Stimulated activated CD8-positive, alpha-beta memory T cell treated with anti-CD3 and anti-CD28 coated beads, Interleukin-15, amount 100 ng/mL, for 48 hours (primary cell): Measurements from ENCODE around the gene ZNF276.

Source experiments
- DNase-seq, 2 donors: peaks; one replicate each; pipeline ENCODE4 v3.0.0-alpha.2; 2020; ENCODE audit warnings: low read depth in 2 of 2

ZNF276 gene

DNA sequence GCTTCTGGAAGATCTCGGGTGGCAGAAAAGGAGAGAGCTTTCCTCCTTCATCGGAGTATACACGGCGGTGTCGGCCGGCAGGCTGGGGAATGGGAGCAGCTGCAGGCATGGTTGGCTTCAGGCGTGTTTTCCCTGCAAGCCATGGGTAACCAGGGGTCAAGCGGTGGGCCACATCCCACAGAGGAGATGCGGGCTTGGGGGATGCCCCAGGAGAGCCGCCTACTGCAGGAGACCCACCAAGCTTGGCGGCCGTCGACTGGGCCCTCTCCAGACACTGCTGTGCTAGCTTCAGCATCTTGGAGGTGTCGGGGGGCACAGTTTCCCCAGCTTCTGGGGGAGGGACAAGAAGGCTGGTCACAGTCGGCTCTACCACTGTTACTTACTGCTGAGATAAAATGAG, 4.8 kb upstream of the ZNF276 start:
- no peak for DNase-seq

DNA sequence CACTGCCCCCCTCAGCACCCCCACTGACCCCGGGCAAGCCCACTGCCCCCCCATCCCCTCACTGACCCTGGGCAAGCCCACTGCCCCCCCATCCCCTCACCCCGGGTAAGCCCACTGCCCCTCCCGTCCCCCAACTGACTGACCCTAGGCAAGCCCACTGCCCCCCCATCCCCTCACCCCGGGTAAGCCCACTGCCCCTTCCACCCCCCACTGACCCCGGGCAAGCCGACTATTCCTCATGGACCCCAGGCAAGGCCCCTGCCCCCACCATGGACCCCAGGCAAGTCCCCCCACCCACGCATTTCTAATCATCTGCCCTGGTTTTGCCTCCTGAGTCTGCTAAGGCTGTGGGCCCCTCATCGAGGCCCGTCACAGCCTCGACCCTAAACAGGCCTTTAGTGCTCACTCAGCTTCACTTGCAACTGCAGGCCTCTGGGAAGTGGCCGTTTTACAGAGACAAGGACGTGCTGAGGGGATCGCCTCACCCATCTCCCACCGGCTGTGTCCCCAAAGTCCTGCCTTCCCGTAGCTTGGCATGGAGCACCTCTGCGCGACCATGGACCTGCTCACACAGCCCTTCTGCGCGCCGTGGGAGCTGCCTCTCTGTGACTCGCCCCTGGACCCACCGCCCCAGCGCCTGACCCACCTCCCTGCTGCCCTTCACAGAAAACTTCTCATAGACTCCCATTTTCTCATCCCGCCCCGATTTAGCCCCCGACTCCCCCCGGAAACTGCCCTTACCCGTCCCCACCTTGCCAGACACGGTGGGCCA, 4.2 kb upstream of the ZNF276 start:
- DNase-seq, result no peak

DNA sequence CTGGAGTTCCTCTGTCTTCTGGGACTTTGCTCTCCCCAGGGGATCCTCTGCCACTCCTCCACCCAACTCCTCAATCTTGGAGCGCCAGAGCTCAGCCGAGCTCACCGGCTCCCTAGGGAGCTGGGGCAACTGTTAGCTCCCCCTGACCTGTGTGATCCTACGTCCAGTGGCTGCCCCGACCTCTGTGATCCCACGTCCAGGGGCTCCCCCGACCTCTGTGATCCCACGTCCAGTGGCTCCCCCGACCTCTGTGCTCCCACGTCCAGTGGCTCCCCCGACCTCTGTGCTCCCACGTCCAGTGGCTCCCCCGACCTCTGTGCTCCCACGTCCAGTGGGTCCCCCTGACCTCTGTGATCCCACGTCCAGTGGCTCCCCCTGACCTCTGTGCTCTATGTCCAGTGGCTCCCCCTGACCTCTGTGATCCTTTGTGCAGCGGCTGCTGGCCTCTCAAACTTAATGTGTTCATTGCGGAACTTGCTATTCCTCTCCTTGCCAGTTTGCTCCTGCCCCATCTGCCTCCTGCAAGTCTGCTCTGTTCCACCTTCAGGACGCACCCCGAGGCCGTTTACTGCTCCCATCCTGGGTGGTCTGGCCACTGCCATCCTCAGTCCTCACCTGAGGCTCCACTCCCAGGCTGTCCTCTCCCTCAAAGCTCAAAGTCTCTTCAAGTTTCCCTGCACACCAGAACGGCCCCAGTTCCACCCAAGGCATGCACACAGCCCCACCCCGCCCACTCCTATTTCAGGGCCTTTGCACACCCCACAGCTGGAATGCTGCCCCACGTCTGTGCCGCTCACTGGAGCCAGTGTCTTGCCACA, 3.4 kb upstream of the ZNF276 start:
- no peak for DNase-seq

DNA sequence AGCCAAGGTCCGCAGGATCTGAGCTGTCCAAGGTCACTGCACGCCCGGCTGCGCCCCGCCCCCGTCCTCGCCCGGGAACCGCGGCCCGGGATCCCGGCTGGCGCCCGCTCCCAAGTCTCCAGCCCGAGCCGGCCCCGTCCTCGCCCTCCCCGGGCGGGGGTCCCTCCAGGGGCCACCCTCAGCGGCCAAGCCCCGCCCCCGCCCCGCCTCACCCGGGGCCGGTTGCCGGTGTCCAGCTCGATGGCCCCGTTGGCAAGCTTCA, 855 bp upstream of the ZNF276 start:
- DNase-seq, result no peak

DNA sequence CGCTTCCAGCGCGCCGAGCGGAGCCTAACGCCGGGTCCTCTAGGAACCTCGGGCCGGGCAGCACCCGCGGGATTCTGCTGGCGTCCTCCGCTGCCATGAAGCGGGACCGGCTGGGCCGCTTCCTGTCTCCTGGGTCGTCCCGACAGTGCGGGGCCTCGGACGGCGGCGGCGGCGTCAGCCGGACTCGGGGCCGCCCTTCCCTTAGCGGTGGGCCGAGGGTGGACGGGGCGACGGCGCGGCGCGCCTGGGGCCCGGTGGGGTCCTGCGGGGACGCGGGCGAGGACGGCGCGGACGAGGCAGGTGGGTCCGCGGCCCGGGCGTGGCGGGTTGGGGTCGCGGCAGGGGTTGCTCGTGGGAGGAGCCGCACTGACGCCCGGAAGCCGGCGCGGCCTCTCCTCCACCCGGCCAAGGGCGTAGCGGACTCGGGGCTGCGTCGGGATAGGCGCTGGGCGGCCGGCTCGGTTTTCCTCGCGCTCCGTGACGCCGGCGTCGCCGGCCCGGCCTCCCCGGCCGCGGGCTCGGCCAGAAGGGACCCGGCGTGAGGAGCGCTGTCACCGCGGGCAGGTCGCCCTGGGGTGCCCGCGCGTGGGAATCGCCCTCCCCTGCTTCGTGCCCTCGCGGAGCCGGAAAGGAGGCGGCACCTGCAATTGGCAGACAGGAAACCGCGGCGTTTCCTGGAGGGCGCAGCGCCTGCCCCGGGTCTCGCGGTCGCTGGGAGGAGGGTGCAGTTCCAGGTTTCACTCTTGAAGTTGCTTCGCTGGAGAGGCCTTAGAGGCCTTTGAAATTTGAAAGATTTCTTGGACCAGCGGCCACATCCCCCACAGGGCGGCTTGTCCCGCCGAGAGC, 432 bp downstream of the ZNF276 start:
- peak; percentile 72 to 73 for DNase-seq

DNA sequence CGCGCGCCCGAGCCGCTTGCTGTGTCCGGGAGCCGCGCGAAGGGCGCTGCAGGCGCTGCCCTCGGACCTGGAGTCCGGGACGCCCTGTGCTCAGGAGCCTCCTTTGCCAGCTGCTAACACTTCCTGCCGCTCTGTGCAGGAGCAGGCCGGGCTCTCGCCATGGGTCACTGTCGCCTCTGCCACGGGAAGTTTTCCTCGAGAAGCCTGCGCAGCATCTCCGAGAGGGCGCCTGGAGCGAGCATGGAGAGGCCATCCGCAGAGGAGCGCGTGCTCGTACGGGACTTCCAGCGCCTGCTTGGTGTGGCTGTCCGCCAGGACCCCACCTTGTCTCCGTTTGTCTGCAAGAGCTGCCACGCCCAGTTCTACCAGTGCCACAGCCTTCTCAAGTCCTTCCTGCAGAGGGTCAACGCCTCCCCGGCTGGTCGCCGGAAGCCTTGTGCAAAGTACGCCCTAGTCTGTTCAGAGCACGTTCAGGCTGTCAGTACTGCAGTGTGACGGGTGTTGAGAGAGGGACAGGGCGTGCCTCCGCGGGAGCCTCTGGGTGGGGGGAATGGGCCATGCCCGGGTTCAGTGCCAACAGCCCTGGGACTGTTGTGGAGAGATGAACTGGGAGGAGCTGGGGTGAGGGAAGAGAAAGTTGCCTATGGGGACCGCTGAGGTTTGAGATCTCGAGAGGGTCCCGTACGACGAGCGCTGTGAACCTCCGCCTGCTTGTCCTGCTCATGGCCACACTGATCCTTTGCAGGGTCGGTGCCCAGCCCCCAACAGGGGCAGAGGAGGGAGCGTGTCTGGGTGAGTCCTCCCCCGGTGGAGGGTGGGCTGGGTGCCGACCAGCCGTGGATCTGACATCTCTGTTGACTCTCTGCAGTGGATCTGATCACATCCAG, 1.3 kb downstream of the ZNF276 start:
- DNase-seq, result peak; percentile 58

DNA sequence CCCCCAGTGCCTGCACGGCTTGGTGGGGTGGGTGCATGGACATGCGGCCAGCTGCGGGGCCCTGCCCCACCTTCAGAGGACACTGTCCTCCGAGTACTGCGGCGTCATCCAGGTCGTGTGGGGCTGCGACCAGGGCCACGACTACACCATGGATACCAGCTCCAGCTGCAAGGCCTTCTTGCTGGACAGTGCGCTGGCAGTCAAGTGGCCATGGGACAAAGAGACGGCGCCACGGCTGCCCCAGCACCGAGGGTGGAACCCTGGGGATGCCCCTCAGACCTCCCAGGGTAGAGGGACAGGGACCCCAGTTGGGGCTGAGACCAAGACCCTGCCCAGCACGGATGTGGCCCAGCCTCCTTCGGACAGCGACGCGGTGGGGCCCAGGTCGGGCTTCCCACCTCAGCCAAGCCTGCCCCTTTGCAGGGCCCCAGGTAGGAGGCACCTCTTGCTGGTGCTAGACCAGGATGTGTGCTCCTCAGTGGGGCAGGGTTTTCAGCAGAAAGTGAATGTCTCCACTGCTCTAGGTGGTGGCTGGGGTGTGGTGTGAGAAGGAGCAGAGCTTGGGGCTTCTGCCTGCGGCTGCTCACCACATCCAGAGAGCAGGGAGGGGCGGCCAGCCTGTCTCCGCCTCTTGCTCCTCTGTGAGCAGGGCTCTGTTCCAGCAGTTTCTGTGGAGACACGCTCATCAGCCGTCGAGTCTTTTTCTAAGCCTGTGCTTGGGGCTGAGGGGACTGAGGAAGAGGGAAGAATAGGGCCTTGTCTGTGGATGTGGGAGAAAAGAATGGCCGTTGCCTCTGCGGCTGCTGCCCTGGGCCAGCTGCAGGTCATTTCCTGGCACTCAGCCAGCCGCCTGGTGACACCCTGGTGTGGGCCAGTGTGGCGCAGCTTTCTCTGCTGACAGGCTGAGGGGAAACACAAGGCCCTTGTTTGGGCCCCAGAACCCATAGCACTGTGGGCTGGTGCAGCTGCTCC, 2.2 kb downstream of the ZNF276 start:
- DNase-seq, result peak; percentile 73 to 77

DNA sequence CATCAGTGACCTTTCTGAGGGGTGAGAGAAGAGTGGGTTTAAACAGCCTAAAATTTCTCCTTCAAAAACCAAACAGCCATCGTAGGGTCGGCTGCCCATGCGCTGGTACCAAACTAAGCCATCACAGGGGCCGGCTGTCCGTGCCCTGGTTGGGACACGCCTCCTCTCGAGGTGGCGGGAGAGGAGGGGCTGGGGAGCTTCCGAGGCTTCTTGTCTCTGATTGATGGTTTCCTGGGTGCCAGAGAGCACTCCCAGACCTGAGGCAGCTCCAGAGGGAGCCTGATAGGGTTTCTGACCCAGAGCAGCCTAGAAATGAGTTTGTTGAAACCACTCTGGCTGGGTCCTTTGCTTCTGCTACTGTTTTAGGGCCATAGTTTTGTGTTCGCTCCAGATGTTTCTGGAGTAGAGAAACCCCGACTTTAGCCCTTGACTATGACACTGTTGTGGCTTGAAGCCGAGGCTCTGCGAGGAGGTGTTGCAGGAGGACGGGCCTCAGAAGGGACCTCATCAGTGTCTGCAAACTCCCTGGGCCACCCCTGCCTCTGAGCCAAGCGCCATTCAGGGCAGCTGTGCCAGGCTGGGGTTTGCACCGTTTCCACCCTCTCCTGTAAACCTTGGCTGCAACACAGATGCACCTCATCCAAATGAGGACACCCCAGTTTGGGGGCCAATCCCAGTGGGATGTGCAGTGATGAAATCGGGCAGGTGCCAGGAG, 6.2 kb downstream of the ZNF276 start:
- DNase-seq, result no peak

DNA sequence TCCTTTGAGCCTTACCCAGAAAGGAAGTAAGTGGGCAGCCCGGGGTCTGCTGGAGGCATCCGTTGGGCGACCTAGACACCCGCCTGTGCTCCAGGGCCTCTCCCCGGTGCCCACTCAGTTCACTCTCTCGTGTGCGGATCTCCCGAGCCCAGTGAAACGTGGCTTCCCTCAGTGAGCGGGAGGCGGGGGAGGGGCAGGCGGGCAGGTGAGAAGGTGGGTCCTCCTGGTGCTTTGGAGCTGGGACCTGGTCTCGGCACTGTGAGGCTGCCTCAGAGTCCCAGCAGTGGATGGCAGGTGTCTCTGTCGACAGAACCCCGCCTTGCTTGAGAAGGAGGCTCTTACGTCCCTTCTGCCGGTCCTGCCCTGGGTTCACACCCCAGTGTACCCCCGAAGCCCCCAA, 8.0 kb downstream of the ZNF276 start:
- no peak for DNase-seq

DNA sequence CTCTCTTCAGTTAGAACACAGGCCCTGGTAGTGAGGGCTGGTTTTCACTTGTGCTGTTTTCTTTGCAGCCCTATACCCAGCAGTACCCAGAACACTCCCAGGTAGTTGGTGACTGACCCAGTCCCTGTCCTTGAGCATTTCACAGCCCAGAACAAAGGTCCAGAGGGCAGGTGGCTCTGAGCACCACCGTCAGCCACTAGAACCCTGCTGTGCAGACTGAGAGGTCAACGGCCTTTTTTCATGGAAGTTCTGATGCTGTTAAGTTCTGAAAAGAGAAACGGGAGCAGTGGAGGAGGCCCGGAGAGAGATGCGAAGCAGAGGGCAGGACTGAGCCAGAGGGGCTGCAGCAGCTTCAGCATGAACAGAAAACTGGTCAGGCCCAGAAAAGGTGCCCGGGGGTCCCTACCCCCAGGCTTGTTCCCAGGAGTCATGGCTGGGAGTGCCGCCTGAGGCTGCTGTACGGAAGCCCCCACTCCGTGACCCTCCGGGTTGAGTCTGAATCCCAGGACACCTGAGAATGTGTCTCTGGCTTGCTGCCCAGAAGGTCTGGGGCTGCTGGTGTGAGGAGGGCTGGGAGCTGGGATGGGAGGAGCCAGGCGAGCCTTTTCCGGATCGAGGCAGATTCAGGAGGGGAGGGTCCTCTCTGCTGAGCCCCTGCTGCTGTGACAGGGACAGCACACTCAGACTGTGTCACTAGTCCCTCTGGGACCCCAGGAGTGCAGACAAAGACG, 8.7 kb downstream of the ZNF276 start:
- DNase-seq, result no peak

DNA sequence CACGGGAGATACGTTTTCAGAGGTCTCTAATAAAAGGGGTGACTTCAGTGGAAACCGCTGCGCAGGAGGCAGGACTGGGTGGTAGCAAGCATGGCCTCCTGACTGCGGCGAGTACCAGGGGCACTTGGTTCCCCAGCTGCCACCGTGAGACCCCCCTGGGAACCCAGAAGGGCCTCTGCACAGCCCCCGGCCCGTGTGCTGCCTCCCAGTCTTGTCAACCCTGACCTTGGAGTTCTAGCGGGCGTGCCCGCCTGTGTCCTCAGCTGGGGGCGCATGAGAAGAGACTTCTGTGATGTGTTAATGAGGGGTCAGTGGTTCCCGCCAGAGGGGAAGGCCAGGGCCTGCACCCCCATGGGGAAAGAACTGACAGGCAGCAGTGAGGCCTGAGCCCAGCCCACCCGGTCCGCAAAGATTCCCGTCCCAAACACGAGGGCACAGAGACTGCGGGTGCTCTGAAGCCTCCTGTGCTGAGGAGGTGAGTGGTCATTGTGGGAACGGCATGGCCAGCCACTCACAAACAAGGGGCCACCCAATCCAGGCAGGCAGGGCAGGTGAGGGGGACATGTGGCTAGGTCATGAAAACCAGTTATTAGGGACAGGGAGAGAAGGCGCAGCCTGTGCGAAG, 9.4 kb downstream of the ZNF276 start:
- no peak for DNase-seq

DNA sequence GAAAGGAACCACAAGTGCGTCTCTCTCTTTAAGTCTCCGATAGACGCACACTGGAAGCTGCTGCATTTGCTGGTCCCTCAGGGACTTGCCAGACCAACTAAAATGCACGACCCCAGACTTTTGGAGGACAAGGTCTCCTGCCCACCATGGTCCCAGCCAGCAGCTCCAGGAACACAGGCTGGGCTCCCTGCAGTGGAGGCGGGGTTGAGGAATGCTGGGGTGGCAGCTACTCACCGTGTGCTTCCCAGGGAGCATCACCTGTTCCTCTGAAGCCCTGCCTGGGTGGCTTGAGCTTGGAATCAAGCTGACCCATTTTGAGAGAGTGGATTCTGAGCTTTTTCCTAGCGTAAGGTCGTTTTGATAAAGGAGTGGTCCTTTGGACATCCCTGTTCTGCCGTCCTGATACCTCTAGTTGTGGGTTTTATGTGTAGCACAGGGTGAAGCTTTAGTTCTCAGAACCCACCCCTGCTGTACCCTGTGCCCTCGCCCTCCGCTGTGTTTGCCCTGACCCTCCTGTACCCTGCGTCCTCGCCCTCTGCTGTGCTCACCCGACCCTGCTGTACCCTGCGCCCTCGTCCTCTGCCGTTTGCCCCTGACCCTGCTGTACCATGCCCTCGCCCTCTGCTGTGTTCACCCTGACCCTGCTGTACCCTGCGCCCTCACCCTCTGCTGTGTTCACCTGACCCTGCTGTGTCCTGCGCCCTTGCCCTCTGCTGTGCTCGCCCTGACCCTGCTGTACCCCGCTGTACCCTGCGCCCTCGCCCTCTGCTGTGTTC, 11.0 kb downstream of the ZNF276 start:
- no peak for DNase-seq

DNA sequence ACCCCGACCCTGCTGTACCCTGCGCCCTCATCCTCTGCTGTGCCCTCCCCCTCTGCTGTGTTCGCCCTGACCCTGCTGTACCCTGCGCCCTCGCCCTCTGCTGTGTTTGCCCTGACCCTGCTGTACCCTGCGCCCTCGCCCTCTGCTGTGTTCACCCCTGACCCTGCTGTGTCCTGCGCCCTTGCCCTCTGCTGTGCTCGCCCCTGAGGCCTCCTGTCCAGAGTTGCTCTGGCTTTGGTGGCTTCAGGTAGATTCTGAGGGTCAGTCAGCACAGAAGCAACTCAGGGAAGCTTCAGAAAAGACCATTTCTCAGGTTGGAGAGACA, 11.5 kb downstream of the ZNF276 start:
- no peak for DNase-seq

DNA sequence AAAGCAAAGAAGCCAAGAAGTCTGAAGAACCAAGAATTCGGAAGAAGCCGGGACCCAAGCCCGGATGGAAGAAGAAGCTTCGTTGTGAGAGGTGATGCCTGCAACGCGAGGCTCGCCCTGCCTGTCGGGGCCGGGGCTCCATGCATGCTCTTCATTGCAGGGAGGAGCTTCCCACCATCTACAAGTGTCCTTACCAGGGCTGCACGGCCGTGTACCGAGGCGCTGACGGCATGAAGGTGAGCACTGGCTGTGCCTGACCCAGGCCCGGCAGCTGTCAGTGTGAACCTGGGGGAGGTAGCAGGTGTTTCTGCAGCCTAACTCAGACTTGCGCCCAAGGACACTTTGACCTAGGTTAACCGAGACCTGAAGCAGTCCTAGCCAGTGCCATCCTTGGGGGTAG, 12.0 kb downstream of the ZNF276 start:
- no peak for DNase-seq

DNA sequence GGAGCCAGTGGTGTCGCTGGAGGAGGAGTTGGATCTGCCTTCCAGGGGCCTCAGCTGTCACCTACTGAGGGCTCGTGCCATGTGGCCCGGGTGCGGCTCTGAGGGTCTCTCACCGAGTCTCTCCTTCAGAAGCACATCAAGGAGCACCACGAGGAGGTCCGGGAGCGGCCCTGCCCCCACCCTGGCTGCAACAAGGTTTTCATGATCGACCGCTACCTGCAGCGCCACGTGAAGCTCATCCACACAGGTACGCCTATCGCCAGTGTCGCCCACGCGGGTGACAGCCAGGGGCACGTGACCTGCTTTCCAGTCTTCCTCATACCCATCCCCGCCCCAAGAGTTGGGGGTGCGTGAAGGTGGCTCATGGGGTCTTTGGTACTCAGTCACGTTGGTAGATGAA, 12.5 kb downstream of the ZNF276 start:
- DNase-seq, result no peak

DNA sequence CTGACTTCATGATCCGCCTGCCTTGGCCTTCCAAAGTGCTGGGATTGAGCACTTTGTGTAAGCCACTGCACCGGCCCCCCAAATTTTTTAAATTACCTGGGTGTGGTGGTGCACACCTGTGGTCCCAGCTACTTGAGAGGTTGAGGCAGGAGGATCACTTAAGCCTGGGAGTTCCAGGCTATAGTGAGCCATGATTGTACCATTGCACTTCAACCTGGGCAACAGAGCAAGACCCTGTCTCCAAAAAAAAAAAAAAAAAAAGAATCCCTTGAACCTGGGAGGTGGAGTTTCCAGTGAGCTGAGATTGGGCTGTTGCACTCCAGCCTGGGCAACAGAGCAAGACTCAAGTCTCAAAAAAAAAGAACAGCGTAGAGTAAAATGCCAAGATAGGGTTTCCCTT, 15.2 kb downstream of the ZNF276 start:
- no peak for DNase-seq

DNA sequence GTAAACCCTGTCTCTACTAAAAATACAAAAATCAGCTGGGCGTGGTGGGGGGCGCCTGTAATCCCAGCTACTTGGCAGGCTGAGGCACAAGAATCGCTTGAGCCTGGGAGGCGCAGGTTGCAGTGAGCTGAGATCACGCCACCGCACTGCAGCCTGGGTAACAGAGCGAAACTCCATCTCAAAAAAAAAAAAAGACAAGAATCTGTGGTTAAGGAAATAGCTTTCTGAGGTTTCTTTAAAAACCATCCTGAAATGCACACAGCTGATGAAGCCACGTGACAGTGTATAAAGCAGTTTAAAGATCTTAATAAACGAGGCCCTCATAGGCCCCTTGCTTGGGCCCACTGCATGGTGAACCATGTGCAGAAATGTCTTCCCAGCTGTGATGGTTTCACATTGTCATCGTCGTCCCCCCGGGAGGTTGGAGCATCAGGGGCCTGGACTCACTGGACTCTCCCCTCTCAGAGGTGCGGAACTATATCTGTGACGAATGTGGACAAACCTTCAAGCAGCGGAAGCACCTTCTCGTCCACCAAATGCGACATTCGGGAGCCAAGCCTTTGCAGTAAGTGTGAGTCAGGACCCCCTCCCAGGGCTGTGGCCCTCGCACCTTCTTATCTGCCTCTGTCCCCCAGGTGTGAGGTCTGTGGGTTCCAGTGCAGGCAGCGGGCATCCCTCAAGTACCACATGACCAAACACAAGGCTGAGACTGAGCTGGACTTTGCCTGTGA, 16.2 kb downstream of the ZNF276 start:
- DNase-seq, result no peak

DNA sequence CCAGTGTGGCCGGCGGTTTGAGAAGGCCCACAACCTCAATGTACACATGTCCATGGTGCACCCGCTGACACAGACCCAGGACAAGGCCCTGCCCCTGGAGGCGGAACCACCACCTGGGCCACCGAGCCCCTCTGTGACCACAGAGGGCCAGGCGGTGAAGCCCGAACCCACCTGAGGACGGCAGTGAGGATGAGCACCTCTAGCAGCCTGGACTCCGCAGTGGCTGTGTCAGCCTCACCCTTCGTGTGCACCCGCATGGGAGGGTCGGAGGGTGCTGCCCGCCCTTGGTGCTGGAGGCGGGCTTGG, 16.7 kb downstream of the ZNF276 start:
- DNase-seq, result no peak
